Endothelial cell of umbilical vein (primary cell): ENCODE results near the gene ELL2. TPM values are rescaled to one million over a fixed set of nuclear protein-coding genes. Genes with fewer than 3 reads are reported as not detected.

Source experiments
- BruUV-seq: library from RNA; stranded (reverse); fragments of 400-500 nt; replicated peaks from 2 replicates; lab custom pipeline; 2021; lab: Mats Ljungman, UMichigan
- CTCF ChIA-PET: fragments of 300-600, 350-600 bp; sonication (Branson Sonifier 250); formaldehyde crosslinking; loops from one replicate; lab custom pipeline; 2021; ENCODE audit warnings: antibody characterized with exemption, inconsistent platforms; lab: Charles Lee
- POLR2A ChIA-PET: fragments of 300-600, 350-600 bp; sonication (Branson Sonifier 250); formaldehyde crosslinking; loops from one replicate; lab custom pipeline; 2021; ENCODE audit warnings: antibody characterized with exemption, inconsistent platforms; lab: Charles Lee
- DNase-seq: peaks from one replicate; pipeline ENCODE4 v3.0.0-alpha.2; 2011; ENCODE audit warnings: low read depth, low spot score
- FAIRE-seq: peaks from 2 replicates; lab custom pipeline; 2011; peaks lifted over from hg19 to GRCh38; lab: Jason Lieb, UNC
- H2AFZ ChIP-seq: 2 replicates; pipeline ENCODE4 v1.6.0; 2012; ENCODE audit warnings: low read depth, low read length, control low read depth, inconsistent platforms
- H3K27ac ChIP-seq: 2 replicates; pipeline ENCODE4 v1.5.1; 2011; ENCODE audit warnings: low read depth, mild to moderate bottlenecking, control low read depth, low read length, moderate library complexity; ENCODE audit not compliant: insufficient read depth
- H3K27me3 ChIP-seq, 2 experiments: 2 replicates each; pipeline versions ENCODE4 v1.6.0 to v1.6.1; 2011; ENCODE audit warnings: low read length in 2 of 2, mixed read lengths in 1 of 2; ENCODE audit not compliant: control insufficient read depth in 2 of 2, insufficient read depth in 2 of 2
- H3K36me3 ChIP-seq, 2 experiments: 2 replicates in 1 of 2; 3 replicates in 1 of 2; pipeline ENCODE4 v1.5.1; 2011; ENCODE audit warnings: low read length in 2 of 2, mild to moderate bottlenecking in 1 of 2, moderate library complexity in 1 of 2; ENCODE audit not compliant: control insufficient read depth in 2 of 2, insufficient read depth in 2 of 2; ENCODE audit errors: extremely low read depth in 1 of 2
- H3K4me1 ChIP-seq: 3 replicates; pipeline ENCODE4 v1.5.1; 2011; ENCODE audit warnings: mild to moderate bottlenecking, low read length; ENCODE audit not compliant: control insufficient read depth, insufficient read depth; ENCODE audit errors: extremely low read depth
- H3K4me2 ChIP-seq: 2 replicates; pipeline ENCODE4 v1.6.1; 2011; ENCODE audit warnings: low read length, control low read depth, mixed read lengths; ENCODE audit not compliant: insufficient read depth
- H3K4me3 ChIP-seq, 3 experiments: fragments of 200-600 bp in 1 of 3; sonication (generic), shearing (Covaris generic) in 1 of 3; replicated peaks in 1 of 3; 2 replicates each; pipeline ENCODE4 v1.5.1; 2011 to 2016; ENCODE audit warnings: control low read depth in 3 of 3, low read length in 3 of 3, mild to moderate bottlenecking in 2 of 3, inconsistent platforms in 1 of 3, low read depth in 1 of 3, moderate library complexity in 1 of 3; ENCODE audit not compliant: insufficient read depth in 1 of 3
- H3K79me2 ChIP-seq: 2 replicates; pipeline ENCODE4 v1.6.0; 2012; ENCODE audit warnings: low read length, inconsistent platforms; ENCODE audit not compliant: control insufficient read depth, insufficient read depth
- H3K9ac ChIP-seq: replicated peaks from 2 replicates; pipeline ENCODE3; 2011; ENCODE audit warnings: low read length, control low read depth; ENCODE audit not compliant: insufficient read depth; ENCODE audit errors: extremely low read depth
- H3K9me1 ChIP-seq: replicated peaks from 3 replicates; pipeline ENCODE4 v1.6.0; 2011; ENCODE audit warnings: mild to moderate bottlenecking, low read length; ENCODE audit not compliant: control insufficient read depth, insufficient read depth; ENCODE audit errors: extremely low read depth
- H3K9me3 ChIP-seq: replicated peaks from 2 replicates; pipeline ENCODE4 v1.5.1; 2012; ENCODE audit warnings: low read length, inconsistent platforms; ENCODE audit not compliant: control insufficient read depth, insufficient read depth
- H4K20me1 ChIP-seq: replicated peaks from 2 replicates; pipeline ENCODE3; 2011; ENCODE audit warnings: mild to moderate bottlenecking, low read length; ENCODE audit not compliant: control insufficient read depth, insufficient read depth; ENCODE audit errors: extremely low read depth
- EZH2 ChIP-seq: IDR thresholded peaks from 2 replicates; pipeline ENCODE4 v1.6.1; 2012; ENCODE audit warnings: borderline replicate concordance, low read depth, mild to moderate bottlenecking, moderate library complexity, low read length, inconsistent platforms; ENCODE audit not compliant: severe bottlenecking
- GATA2 ChIP-seq: IDR thresholded peaks from 2 replicates; pipeline ENCODE4 v1.7.0; 2011; ENCODE audit warnings: low read depth, mild to moderate bottlenecking, moderate library complexity, mixed read lengths, low read length; ENCODE audit not compliant: insufficient read length, insufficient read depth
- JUN ChIP-seq: IDR thresholded peaks from 2 replicates; pipeline ENCODE4 v1.6.1; 2011; ENCODE audit warnings: borderline replicate concordance, low read depth; ENCODE audit not compliant: insufficient read length, insufficient read depth
- MYC ChIP-seq: IDR thresholded peaks from one replicate; pipeline ENCODE4 v1.6.1; 2011; ENCODE audit warnings: mild to moderate bottlenecking, low read depth, low read length
- POLR2A ChIP-seq: IDR thresholded peaks from 2 replicates; pipeline ENCODE4 v1.6.1; 2012; ENCODE audit warnings: low read depth, mild to moderate bottlenecking, control low read depth, low read length
- POLR2AphosphoS5 ChIP-seq: IDR thresholded peaks from 2 replicates; pipeline ENCODE4 v1.6.1; 2012; ENCODE audit warnings: low read depth, mild to moderate bottlenecking, control low read depth, low read length, moderate library complexity; ENCODE audit not compliant: insufficient read depth
- dilution Hi-C: fragments of 300-500 bp; cut with MboI; formaldehyde crosslinking; loops from one replicate; pipeline ENCODE4 v1.15.0; 2019; ENCODE audit warnings: low sequenced_read_pairs; ENCODE audit not compliant: extremely low pct_ligation_motif_present
- intact Hi-C: fragments of 100-400 bp; cut with micrococcal nuclease; formaldehyde crosslinking; loops from one replicate; pipeline ENCODE4 v1.10.0; 2022
- polyA plus RNA-seq, 4 experiments: library from polyadenylated mRNA; depleted of rRNA in 3 of 4; stranded (reverse) in 3 of 4; unstranded in 1 of 4; fragments of >200 nt; gene quantifications; 2 replicates each; pipeline versions ENCODE4 v1.2.1 to v1.2.3, GENCODE V29; 2011 to 2012; ENCODE audit warnings: missing spikeins in 1 of 4
- total RNA-seq: library from RNA; stranded (reverse); gene quantifications from 2 replicates; pipeline ENCODE4 v1.2.3, GENCODE V29; 2021
- TF ChIP-seq, protein P1 (sequence below): IDR thresholded peaks from 2 replicates; pipeline ENCODE4 v1.6.1; 2011; ENCODE audit not compliant: insufficient read depth, insufficient read length
- TF ChIP-seq, protein P2 (sequence below), 2 donors: IDR thresholded peaks; 1 replicate in 1 of 2; 2 replicates in 1 of 2; pipeline ENCODE4 v1.5.1; 2011; ENCODE audit warnings: low read length in 2 of 2, mild to moderate bottlenecking in 2 of 2, moderate library complexity in 2 of 2, control low read depth in 1 of 2, inconsistent platforms in 1 of 2, low read depth in 1 of 2; ENCODE audit not compliant: insufficient read depth in 1 of 2; ENCODE audit errors: extremely low read depth in 1 of 2

ELL2 gene
- total and polyA plus RNA-seq, 2 donors (not counting 3 experiments of a cell fraction or from before 2014, with no cell fraction given) = 6.8 to 26.0 TPM

DNA sequence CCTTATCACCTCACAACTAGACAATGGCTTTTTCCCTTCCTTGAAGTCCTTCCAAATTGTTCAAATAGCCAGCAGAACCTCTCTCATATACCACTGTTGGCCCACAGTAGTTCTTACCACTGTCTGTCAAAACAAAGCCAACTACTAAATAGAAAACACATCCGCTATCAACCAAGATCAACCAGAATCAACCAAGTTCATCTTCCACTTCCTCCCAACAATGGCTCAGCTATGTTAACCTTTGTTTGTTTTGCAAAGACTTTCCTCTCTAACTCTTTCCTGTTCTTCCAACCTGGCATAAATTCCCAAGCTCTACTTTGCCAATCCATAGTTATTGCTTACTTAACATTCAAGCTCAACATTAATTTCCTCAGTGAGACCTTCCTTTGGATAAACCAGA is 15.2 kb downstream of the ELL2 start:
- Histone ChIP-seq H3K27ac (no peak overlapping the region), H4K20me1 (no peaks in the 10 kb centered on the region), H3K27me3 (no peaks in the 10 kb centered on the region), H3K9ac (no peak overlapping the region), H2AFZ (no peak overlapping the region), H3K79me2 (peaks cover 53% of the 10 kb centered on the region), H3K9me1 (no peaks in the 10 kb centered on the region), H3K36me3 (no peaks in the 10 kb centered on the region), H3K4me3 (no peak overlapping the region), H3K9me3 (no peaks in the 10 kb centered on the region), H3K4me1 (peaks cover 8% of the 10 kb centered on the region), H3K4me2 (peak overlapping the region; percentile 55)
- ChIA-PET POLR2A (no interaction called here), CTCF (interaction anchor here (0.7 to 2.6 kb wide), 6 partner anchors 9 to 398 kb away, joined by 4 to 8 read pairs (median 4); no protein-coding TSS in a partner anchor)
- no TSS peak for BruUV-seq
- peak; percentile 56 for DNase-seq
- TF ChIP-seq POLR2AphosphoS5 (no peak), MYC (no peak), GATA2 (peak; percentile 30)
- FAIRE-seq = no peak
- intact Hi-C loops = no loop called here
- dilution Hi-C loops = no loop called here

DNA sequence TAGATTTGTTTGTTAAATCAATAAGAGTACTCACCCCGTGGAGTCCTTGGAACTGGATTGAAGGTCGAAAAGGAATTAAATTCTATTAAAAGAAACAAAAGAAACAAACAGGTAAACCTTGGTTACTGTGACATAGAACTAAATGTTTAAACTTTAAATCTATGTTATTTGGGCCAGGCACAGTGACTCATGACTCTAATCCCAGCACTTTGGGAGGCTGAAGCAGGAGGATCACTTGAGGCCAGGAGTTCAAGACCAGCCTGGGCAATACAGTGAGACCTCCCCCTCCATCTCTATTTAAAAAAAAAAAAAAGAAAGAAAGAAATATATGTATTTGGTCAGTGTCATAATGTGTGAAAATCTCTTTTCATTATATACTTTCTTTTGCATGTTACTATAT is 18.7 kb downstream of the ELL2 start:
- Histone ChIP-seq H3K27me3 (no peaks in the 10 kb centered on the region), H3K4me3 (no peak overlapping the region), H3K36me3 (no peaks in the 10 kb centered on the region), H2AFZ (no peak overlapping the region), H3K9ac (no peak overlapping the region), H4K20me1 (no peaks in the 10 kb centered on the region), H3K4me1 (peaks cover 8% of the 10 kb centered on the region), H3K4me2 (no peak overlapping the region), H3K9me3 (no peaks in the 10 kb centered on the region), H3K27ac (no peak overlapping the region), H3K79me2 (peaks cover 42% of the 10 kb centered on the region), H3K9me1 (no peaks in the 10 kb centered on the region)
- dilution Hi-C loops (no loop called here), intact Hi-C loops (no loop called here)
- DNase-seq (no peak), FAIRE-seq (no peak)
- CTCF ChIA-PET = interaction anchor here (1.5 to 2.2 kb wide), 4 partner anchors 8 to 394 kb away, joined by 3 to 6 read pairs (median 3); no protein-coding TSS in a partner anchor
- BruUV-seq = no TSS peak
- TF ChIP-seq MYC (no peak), JUN (no peak), POLR2A (no peak), GATA2 (no peak), EZH2 (no peak)
- TF ChIP-seq, protein P1, sequence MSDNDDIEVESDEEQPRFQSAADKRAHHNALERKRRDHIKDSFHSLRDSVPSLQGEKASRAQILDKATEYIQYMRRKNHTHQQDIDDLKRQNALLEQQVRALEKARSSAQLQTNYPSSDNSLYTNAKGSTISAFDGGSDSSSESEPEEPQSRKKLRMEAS = no peak
- TF ChIP-seq, protein P2, sequence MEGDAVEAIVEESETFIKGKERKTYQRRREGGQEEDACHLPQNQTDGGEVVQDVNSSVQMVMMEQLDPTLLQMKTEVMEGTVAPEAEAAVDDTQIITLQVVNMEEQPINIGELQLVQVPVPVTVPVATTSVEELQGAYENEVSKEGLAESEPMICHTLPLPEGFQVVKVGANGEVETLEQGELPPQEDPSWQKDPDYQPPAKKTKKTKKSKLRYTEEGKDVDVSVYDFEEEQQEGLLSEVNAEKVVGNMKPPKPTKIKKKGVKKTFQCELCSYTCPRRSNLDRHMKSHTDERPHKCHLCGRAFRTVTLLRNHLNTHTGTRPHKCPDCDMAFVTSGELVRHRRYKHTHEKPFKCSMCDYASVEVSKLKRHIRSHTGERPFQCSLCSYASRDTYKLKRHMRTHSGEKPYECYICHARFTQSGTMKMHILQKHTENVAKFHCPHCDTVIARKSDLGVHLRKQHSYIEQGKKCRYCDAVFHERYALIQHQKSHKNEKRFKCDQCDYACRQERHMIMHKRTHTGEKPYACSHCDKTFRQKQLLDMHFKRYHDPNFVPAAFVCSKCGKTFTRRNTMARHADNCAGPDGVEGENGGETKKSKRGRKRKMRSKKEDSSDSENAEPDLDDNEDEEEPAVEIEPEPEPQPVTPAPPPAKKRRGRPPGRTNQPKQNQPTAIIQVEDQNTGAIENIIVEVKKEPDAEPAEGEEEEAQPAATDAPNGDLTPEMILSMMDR (IDR thresholded peaks at IDR 0.05; ENCODE audit: extremely low read depth in 1 of 2, insufficient read depth in 1 of 2, low read depth in 1 of 2, low read length in 2 of 2) = no peak
- POLR2A ChIA-PET = no interaction called here
